Upper lobe of left lung (tissue), 6 donors: ENCODE measurements around the gene UNC13D. TPM values are rescaled to one million over a fixed set of nuclear protein-coding genes. Genes with fewer than 3 reads are reported as not detected.

Experiments used
- ATAC-seq, 2 donors: fragments of 200-7000 bp; cut with Tn5 transposase; one replicate each; pipeline ENCODE4 v1.9.1; 2022; ENCODE audit warnings: mild to moderate bottlenecking in 2 of 2, moderate library complexity in 2 of 2; ENCODE audit not compliant: low FRiP score in 2 of 2
- DNase-seq, 2 donors: peaks; one replicate each; pipeline ENCODE4 v3.0.0-alpha.2; 2019 to 2020
- H3K27ac ChIP-seq, 4 donors: fragments of 200-600 bp; sonication (generic); one replicate each; pipeline ENCODE4 v1.5.1; 2016 to 2019
- H3K27me3 ChIP-seq, 4 donors: fragments of 200-600 bp; sonication (generic); one replicate each; pipeline ENCODE4 v1.5.1; 2017 to 2019
- H3K36me3 ChIP-seq, 4 donors: fragments of 200-600 bp; sonication (generic); one replicate each; pipeline ENCODE4 v1.5.1; 2016 to 2019
- H3K4me1 ChIP-seq, 4 donors: fragments of 200-600 bp; sonication (generic); one replicate each; pipeline ENCODE4 v1.5.1; 2018 to 2019
- H3K4me3 ChIP-seq, 4 donors: fragments of 200-600 bp; sonication (generic); one replicate each; pipeline ENCODE4 v1.5.1; 2017 to 2019; ENCODE audit warnings: mild to moderate bottlenecking in 2 of 4, moderate library complexity in 1 of 4
- H3K9me3 ChIP-seq, 4 donors: fragments of 200-600 bp; sonication (generic); one replicate each; pipeline ENCODE4 v1.5.1; 2018 to 2019
- CTCF ChIP-seq, 6 experiments: fragments of 450-650 bp in 4 of 6; fragments of 200-600 bp in 2 of 6; sonication (generic) in 2 of 6; IDR thresholded peaks; one replicate each; pipeline ENCODE4 v1.5.1; 2016 to 2019; ENCODE audit warnings: antibody characterized with exemption in 6 of 6
- EP300 ChIP-seq, 4 donors: sonication (generic); formaldehyde crosslinking; IDR thresholded peaks; one replicate each; pipeline ENCODE4 v1.5.1; 2017; ENCODE audit warnings: antibody characterized with exemption in 4 of 4, control low read depth in 2 of 4
- POLR2A ChIP-seq, 4 donors: fragments of 450-650 bp; IDR thresholded peaks; one replicate each; pipeline ENCODE4 v1.5.1; 2016 to 2017; ENCODE audit warnings: antibody characterized with exemption in 4 of 4, mild to moderate bottlenecking in 2 of 4
- POLR2AphosphoS5 ChIP-seq, 2 donors: sonication (generic); formaldehyde crosslinking; IDR thresholded peaks; one replicate each; pipeline ENCODE4 v1.5.1; 2017; ENCODE audit warnings: antibody characterized with exemption in 2 of 2
- WGBS, 2 donors: methylation state at CpG; one replicate each; pipeline ENCODE4 v1.1.5; 2017 to 2018; 5-methylcytosine and 5-hydroxymethylcytosine counted together
- total RNA-seq, 6 donors: library from RNA; depleted of rRNA in 4 of 6; stranded (reverse); fragments of >200 nt in 4 of 6; gene quantifications; one replicate each; pipeline versions ENCODE4 v1.1.0 to v1.2.1, GENCODE V29; 2016 to 2021
- donor health status: DM: no; HTN: no; CAD: no; lungs with moderate emphysema.
- donor health status: DM: no; HTN: yes; CAD: no; lungs with severe emphysema.

Gene UNC13D
- total RNA-seq, 6 donors from 2014 or later: 38.0 to 243 (median 123) TPM

GRCh38 chr17:75829747-75830146 is 14.5 kb downstream of the UNC13D start:
- H3K36me3 ChIP-seq: peaks cover 5 to 63% (median 46%) of the 10 kb centered on the region in 4 donors
- H3K4me3 ChIP-seq: no peak overlapping the region
- no peak for DNase-seq
- no peaks in the 10 kb centered on the region for H3K27me3 ChIP-seq
- H3K9me3 ChIP-seq: no peaks in the 10 kb centered on the region
- H3K27ac ChIP-seq: no peak overlapping the region
- WGBS, 2 donors: 82 to 94% methylated on average over 6 to 7 of the region's 7 CpGs
- TF ChIP-seq CTCF (IDR thresholded peaks at IDR 0.05) (no peak), EP300 (IDR thresholded peaks at IDR 0.05) (no peak)
- no peak for ATAC-seq
- peaks cover 13 to 25% (median 23%) of the 10 kb centered on the region in 4 donors for H3K4me1 ChIP-seq

GRCh38 chr17:75828741-75829140 is 15.5 kb downstream of the UNC13D start:
- H3K27me3 ChIP-seq: no peaks in the 10 kb centered on the region
- DNase-seq: no peak
- 91% methylated on average over 7 to 15 of the region's 19 CpGs for WGBS, 2 donors
- no peak overlapping the region for H3K4me3 ChIP-seq
- peak overlapping the region in 1 of 4 donors; percentile 17 for H3K27ac ChIP-seq
- ATAC-seq: no peak
- peaks cover 8 to 63% (median 49%) of the 10 kb centered on the region in 4 donors for H3K36me3 ChIP-seq
- no peaks in the 10 kb centered on the region for H3K9me3 ChIP-seq
- H3K4me1 ChIP-seq: peaks cover 13 to 25% (median 22%) of the 10 kb centered on the region in 4 donors
- TF ChIP-seq EP300 (IDR thresholded peaks at IDR 0.05) (no peak), CTCF (IDR thresholded peaks at IDR 0.05) (no peak), POLR2AphosphoS5 (IDR thresholded peaks at IDR 0.05) (no peak), POLR2A (IDR thresholded peaks at IDR 0.05) (no peak)

- Histone ChIP-seq H3K9me3 (no peaks in the 10 kb centered on the region), H3K4me3 (peak overlapping the region in 2 of 4 donors; percentile 37 to 44), H3K27ac (peak overlapping the region; percentile 60 to 80 (median 72)), H3K27me3 (no peaks in the 10 kb centered on the region), H3K36me3 (peaks cover 8 to 66% (median 55%) of the 10 kb centered on the region in 4 donors), H3K4me1 (peaks cover 13 to 24% (median 19%) of the 10 kb centered on the region in 4 donors)
- 41 to 51% methylated on average over 10 to 11 of the region's 11 CpGs for WGBS, 2 donors
- DNase-seq (no peak), ATAC-seq (no peak)
- TF ChIP-seq CTCF (IDR thresholded peaks at IDR 0.05): no peak
- no peak for TF ChIP-seq EP300 (IDR thresholded peaks at IDR 0.05)
- no peak for TF ChIP-seq POLR2A (IDR thresholded peaks at IDR 0.05)
- no peak for TF ChIP-seq POLR2AphosphoS5 (IDR thresholded peaks at IDR 0.05)
These were observed 16.2 kb downstream of the UNC13D start for GRCh38 chr17:75828076-75828400.

- ATAC-seq (peak; percentile 38 to 76), DNase-seq (peak; percentile 52 to 92)
- peaks cover 13 to 21% (median 16%) of the 10 kb centered on the region in 4 donors for H3K4me1 ChIP-seq
These were observed 16.7 kb downstream of the UNC13D start for GRCh38 chr17:75827308-75828075.

More at GRCh38 chr17:75827308-75828075, 16.7 kb downstream of the UNC13D start:
- H3K36me3 ChIP-seq: peaks cover 8 to 72% (median 60%) of the 10 kb centered on the region in 4 donors
- no peaks in the 10 kb centered on the region for H3K27me3 ChIP-seq
- peak overlapping the region; percentile 60 to 80 (median 72) for H3K27ac ChIP-seq
- TF ChIP-seq POLR2A (IDR thresholded peaks at IDR 0.05) (no peak), POLR2AphosphoS5 (IDR thresholded peaks at IDR 0.05) (peak in 1 of 2 donors; percentile 57), EP300 (IDR thresholded peaks at IDR 0.05) (no peak), CTCF (IDR thresholded peaks at IDR 0.05) (peak; percentile 46 to 89 (median 75))
- WGBS, 2 donors: 26 to 52% methylated on average over 6 to 17 of the region's 21 CpGs
- H3K9me3 ChIP-seq: no peaks in the 10 kb centered on the region
- H3K4me3 ChIP-seq: peak overlapping the region in 3 of 4 donors; percentile 18 to 44 (median 37)
